Measurements from ENCODE around the gene MSH5.

The MSH5 gene

GRCh38 chr6:31713991-31714684 lies 25.7 kb upstream of the MSH5 start:
- Histone ChIP-seq H3K27me3 (ENCODE audit: low read depth, low read length) (no peaks in the 10 kb centered on the region), H3K9me3 (ENCODE audit: control insufficient read depth in 1 of 2, low read length in 2 of 2) (no peaks in the 10 kb centered on the region), H3K27ac (ENCODE audit: low read length) (no peak overlapping the region), H3K4me1 (ENCODE audit: control insufficient read depth in 1 of 2, insufficient read depth in 2 of 2, low read length in 2 of 2) (no peaks in the 10 kb centered on the region), H3K36me3 (ENCODE audit: control insufficient read depth in 1 of 2, insufficient read depth in 2 of 2, low read length in 2 of 2) (no peaks in the 10 kb centered on the region), H3K4me3 (ENCODE audit: low read depth in 1 of 2, low read length in 2 of 2) (no peak overlapping the region)

- no peak within 1 kb of the TSS for H3K4me3 ChIP-seq (ENCODE audit: low read depth in 1 of 2, low read length in 2 of 2)
- no peaks in the 10 kb centered on the region for H3K9me3 ChIP-seq (ENCODE audit: control insufficient read depth in 1 of 2, low read length in 2 of 2)
- no peaks in the 10 kb centered on the region for H3K4me1 ChIP-seq (ENCODE audit: control insufficient read depth in 1 of 2, insufficient read depth in 2 of 2, low read length in 2 of 2)
- H3K36me3 ChIP-seq (ENCODE audit: control insufficient read depth in 1 of 2, insufficient read depth in 2 of 2, low read length in 2 of 2) = no peaks in the 10 kb centered on the region
- no peaks in the 10 kb centered on the region for H3K27me3 ChIP-seq (ENCODE audit: low read depth, low read length)
- no peak within 1 kb of the TSS for H3K27ac ChIP-seq (ENCODE audit: low read length)
Observed at GRCh38 chr6:31715022-31715958, 24.5 kb upstream of the MSH5 start, which contains the start of gene LY6G6D. LY6G6D (plus strand) TSS chr6:31715348; CDS start chr6:31715356, 8 bp downstream.

GRCh38 chr6:31717499-31718222 lies 22.1 kb upstream of the MSH5 start:
- Histone ChIP-seq H3K4me3 (ENCODE audit: low read depth in 1 of 2, low read length in 2 of 2) (no peak overlapping the region), H3K9me3 (ENCODE audit: control insufficient read depth in 1 of 2, low read length in 2 of 2) (no peaks in the 10 kb centered on the region), H3K27me3 (ENCODE audit: low read depth, low read length) (no peaks in the 10 kb centered on the region), H3K4me1 (ENCODE audit: control insufficient read depth in 1 of 2, insufficient read depth in 2 of 2, low read length in 2 of 2) (no peaks in the 10 kb centered on the region), H3K27ac (ENCODE audit: low read length) (no peak overlapping the region), H3K36me3 (ENCODE audit: control insufficient read depth in 1 of 2, insufficient read depth in 2 of 2, low read length in 2 of 2) (no peaks in the 10 kb centered on the region)

- no peaks in the 10 kb centered on the region for H3K9me3 ChIP-seq (ENCODE audit: control insufficient read depth in 1 of 2, low read length in 2 of 2)
- H3K27ac ChIP-seq (ENCODE audit: low read length) = no peak overlapping the region
- no peaks in the 10 kb centered on the region for H3K36me3 ChIP-seq (ENCODE audit: control insufficient read depth in 1 of 2, insufficient read depth in 2 of 2, low read length in 2 of 2)
- no peaks in the 10 kb centered on the region for H3K27me3 ChIP-seq (ENCODE audit: low read depth, low read length)
- no peaks in the 10 kb centered on the region for H3K4me1 ChIP-seq (ENCODE audit: control insufficient read depth in 1 of 2, insufficient read depth in 2 of 2, low read length in 2 of 2)
- no peak overlapping the region for H3K4me3 ChIP-seq (ENCODE audit: low read depth in 1 of 2, low read length in 2 of 2)
Observed at GRCh38 chr6:31718265-31718664, 21.5 kb upstream of the MSH5 start.

DNA sequence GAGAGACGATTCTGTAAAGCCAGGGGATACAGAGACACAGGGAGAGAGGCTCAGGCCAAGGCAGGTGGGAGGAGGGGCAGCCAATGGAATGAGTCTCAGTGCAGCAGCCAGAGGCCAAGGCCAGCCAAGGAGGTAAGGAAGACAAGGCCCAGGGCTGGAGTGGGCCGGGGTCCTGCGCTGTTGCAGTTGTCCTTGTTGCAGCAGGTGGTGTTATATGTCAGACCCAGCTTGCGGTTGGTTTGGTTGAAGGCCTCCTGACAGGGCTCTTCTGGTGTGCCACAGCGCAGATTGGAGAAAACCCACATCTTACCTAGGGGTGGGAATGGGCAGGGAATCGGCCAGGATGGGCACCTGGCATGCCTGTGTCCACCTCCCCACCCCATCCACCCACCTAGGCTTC lies 20.8 kb upstream of the MSH5 start:
- no peaks in the 10 kb centered on the region for H3K4me1 ChIP-seq (ENCODE audit: control insufficient read depth in 1 of 2, insufficient read depth in 2 of 2, low read length in 2 of 2)
- H3K36me3 ChIP-seq (ENCODE audit: control insufficient read depth in 1 of 2, insufficient read depth in 2 of 2, low read length in 2 of 2) = no peaks in the 10 kb centered on the region
- no peaks in the 10 kb centered on the region for H3K9me3 ChIP-seq (ENCODE audit: control insufficient read depth in 1 of 2, low read length in 2 of 2)
- no peak overlapping the region for H3K4me3 ChIP-seq (ENCODE audit: low read depth in 1 of 2, low read length in 2 of 2)
- no peaks in the 10 kb centered on the region for H3K27me3 ChIP-seq (ENCODE audit: low read depth, low read length)
- H3K27ac ChIP-seq (ENCODE audit: low read length) = no peak overlapping the region

GRCh38 chr6:31720196-31720770 lies 19.5 kb upstream of the MSH5 start:
- H3K9me3 ChIP-seq (ENCODE audit: control insufficient read depth in 1 of 2, low read length in 2 of 2) = no peaks in the 10 kb centered on the region
- H3K4me3 ChIP-seq (ENCODE audit: low read depth in 1 of 2, low read length in 2 of 2) = no peak overlapping the region
- no peak overlapping the region for H3K27ac ChIP-seq (ENCODE audit: low read length)
- H3K4me1 ChIP-seq (ENCODE audit: control insufficient read depth in 1 of 2, insufficient read depth in 2 of 2, low read length in 2 of 2) = no peaks in the 10 kb centered on the region
- no peaks in the 10 kb centered on the region for H3K36me3 ChIP-seq (ENCODE audit: control insufficient read depth in 1 of 2, insufficient read depth in 2 of 2, low read length in 2 of 2)
- H3K27me3 ChIP-seq (ENCODE audit: low read depth, low read length) = no peaks in the 10 kb centered on the region

DNA sequence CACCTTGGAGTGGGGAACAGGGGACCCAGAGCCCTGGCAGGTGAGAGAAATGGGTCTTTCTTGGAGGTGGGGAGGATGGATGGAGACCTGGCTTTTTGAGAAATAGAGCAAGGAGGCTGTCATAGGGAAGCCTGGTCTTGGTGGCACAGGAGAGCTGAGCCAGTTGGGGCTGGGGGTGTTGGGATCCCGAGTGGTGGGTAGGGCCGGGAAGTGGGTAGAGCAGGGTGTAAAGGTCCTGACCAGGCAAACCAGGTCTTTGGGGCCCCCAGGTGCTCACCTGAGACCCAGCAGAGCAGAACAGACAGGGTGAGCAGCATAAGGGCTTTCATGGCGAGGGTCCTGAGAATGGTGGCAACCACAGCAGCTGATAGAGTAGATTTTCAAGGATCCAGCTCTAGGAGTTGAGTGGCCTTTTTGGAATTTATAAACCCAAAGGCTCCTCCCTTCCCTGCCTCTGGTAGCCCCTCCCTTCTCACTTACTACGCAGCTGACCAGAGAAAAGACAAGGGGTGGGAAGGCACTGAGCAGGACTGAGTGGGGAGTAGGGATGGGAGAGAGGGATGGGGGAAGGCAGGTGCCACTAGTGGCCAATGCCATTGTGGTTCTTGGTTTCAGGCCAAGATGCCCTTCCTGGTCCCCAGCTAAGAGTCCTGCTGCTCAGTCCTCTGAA lies 18.3 kb upstream of the MSH5 start, which contains the start of gene LY6G6C:
Gene LY6G6C, minus strand, starts transcription at position 396 of the 670 bp plus-strand sequence. Its CDS starts 67 bp downstream, at position 329.
- peaks cover 0 to 7% of the 10 kb centered on the region in 2 donors for H3K36me3 ChIP-seq (ENCODE audit: control insufficient read depth in 1 of 2, insufficient read depth in 2 of 2, low read length in 2 of 2)
- no peaks in the 10 kb centered on the region for H3K4me1 ChIP-seq (ENCODE audit: control insufficient read depth in 1 of 2, insufficient read depth in 2 of 2, low read length in 2 of 2)
- H3K9me3 ChIP-seq (ENCODE audit: control insufficient read depth in 1 of 2, low read length in 2 of 2) = no peaks in the 10 kb centered on the region
- H3K27me3 ChIP-seq (ENCODE audit: low read depth, low read length) = no peaks in the 10 kb centered on the region
- H3K27ac ChIP-seq (ENCODE audit: low read length) = no peak within 1 kb of the TSS
- H3K4me3 ChIP-seq (ENCODE audit: low read depth in 1 of 2, low read length in 2 of 2) = no peak within 1 kb of the TSS

DNA sequence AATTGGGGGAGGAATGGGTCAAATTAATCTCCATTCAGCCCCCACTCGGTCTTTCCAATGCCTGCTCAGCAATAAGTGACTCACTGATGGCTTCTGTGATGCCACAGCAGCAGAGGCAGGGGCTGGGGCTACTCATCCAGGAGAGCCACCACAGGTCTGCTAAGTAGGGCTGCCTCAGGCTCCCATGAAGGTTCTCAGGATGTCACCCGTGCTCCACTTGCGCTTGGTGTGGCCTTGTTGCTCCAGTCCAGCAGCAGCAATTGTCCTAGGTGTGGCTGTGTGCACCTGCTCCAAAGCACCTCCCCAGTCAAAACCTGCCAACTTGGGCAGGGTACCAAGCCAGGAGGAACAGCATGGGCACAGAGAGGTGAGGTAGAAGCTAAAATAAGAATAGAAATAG lies 17.6 kb upstream of the MSH5 start:
- H3K27me3 ChIP-seq (ENCODE audit: low read depth, low read length) = no peaks in the 10 kb centered on the region
- peaks cover 0 to 14% of the 10 kb centered on the region in 2 donors for H3K36me3 ChIP-seq (ENCODE audit: control insufficient read depth in 1 of 2, insufficient read depth in 2 of 2, low read length in 2 of 2)
- no peak overlapping the region for H3K27ac ChIP-seq (ENCODE audit: low read length)
- H3K4me3 ChIP-seq (ENCODE audit: low read depth in 1 of 2, low read length in 2 of 2) = no peak overlapping the region
- H3K9me3 ChIP-seq (ENCODE audit: control insufficient read depth in 1 of 2, low read length in 2 of 2) = no peaks in the 10 kb centered on the region
- H3K4me1 ChIP-seq (ENCODE audit: control insufficient read depth in 1 of 2, insufficient read depth in 2 of 2, low read length in 2 of 2) = no peaks in the 10 kb centered on the region

GRCh38 chr6:31723245-31723979 lies 16.4 kb upstream of the MSH5 start, which contains the start of gene MPIG6B:
MPIG6B (plus strand) TSS chr6:31723373; CDS start chr6:31723384, 11 bp downstream.
- Histone ChIP-seq H3K4me3 (ENCODE audit: low read depth in 1 of 2, low read length in 2 of 2) (no peak within 1 kb of the TSS), H3K27me3 (ENCODE audit: low read depth, low read length) (no peaks in the 10 kb centered on the region), H3K36me3 (ENCODE audit: control insufficient read depth in 1 of 2, insufficient read depth in 2 of 2, low read length in 2 of 2) (peaks cover 0 to 18% of the 10 kb centered on the region in 2 donors), H3K9me3 (ENCODE audit: control insufficient read depth in 1 of 2, low read length in 2 of 2) (no peaks in the 10 kb centered on the region), H3K27ac (ENCODE audit: low read length) (no peak within 1 kb of the TSS), H3K4me1 (ENCODE audit: control insufficient read depth in 1 of 2, insufficient read depth in 2 of 2, low read length in 2 of 2) (peaks cover 0 to 7% of the 10 kb centered on the region in 2 donors)

Data from muscle layer of duodenum (tissue), 2 donors.